ENCODE data around the gene ST3GAL2. TPM values are rescaled to one million over a fixed set of nuclear protein-coding genes. Genes with fewer than 3 reads are reported as not detected.
A peak's percentile ranks its signal among the peaks of the same experiment; 100 is the strongest.

ST3GAL2 gene
- polyA plus RNA-seq, 2 of the 4 experiments (the other 2 are of a cell fraction) = 11.1 to 16.3 TPM

- no peak for TF ChIP-seq ESRRA (IDR thresholded peaks at IDR 0.05; ENCODE audit: borderline replicate concordance, low read length)
- TF ChIP-seq, protein P1, sequence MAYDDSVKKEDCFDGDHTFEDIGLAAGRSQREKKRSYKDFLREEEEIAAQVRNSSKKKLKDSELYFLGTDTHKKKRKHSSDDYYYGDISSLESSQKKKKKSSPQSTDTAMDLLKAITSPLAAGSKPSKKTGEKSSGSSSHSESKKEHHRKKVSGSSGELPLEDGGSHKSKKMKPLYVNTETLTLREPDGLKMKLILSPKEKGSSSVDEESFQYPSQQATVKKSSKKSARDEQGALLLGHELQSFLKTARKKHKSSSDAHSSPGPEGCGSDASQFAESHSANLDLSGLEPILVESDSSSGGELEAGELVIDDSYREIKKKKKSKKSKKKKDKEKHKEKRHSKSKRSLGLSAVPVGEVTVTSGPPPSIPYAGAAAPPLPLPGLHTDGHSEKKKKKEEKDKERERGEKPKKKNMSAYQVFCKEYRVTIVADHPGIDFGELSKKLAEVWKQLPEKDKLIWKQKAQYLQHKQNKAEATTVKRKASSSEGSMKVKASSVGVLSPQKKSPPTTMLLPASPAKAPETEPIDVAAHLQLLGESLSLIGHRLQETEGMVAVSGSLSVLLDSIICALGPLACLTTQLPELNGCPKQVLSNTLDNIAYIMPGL (CRISPR knock-in tag; IDR thresholded peaks at IDR 0.05; ENCODE audit: borderline replicate concordance) = no peak
- TF ChIP-seq ATOH8 (CRISPR knock-in tag; IDR thresholded peaks at IDR 0.05; ENCODE audit: low read depth) = no peak
- no peak for TF ChIP-seq CEBPB (IDR thresholded peaks at IDR 0.05)
- no peak for TF ChIP-seq CBX8 (IDR thresholded peaks at IDR 0.05)
- TF ChIP-seq EHF (CRISPR knock-in tag; IDR thresholded peaks at IDR 0.05) = no peak
- TF ChIP-seq ZC3H11A (IDR thresholded peaks at IDR 0.05) = no peak
Measured at GRCh38 chr16:70434484-70435260, 4.2 kb downstream of the ST3GAL2 start (continued).

DNA sequence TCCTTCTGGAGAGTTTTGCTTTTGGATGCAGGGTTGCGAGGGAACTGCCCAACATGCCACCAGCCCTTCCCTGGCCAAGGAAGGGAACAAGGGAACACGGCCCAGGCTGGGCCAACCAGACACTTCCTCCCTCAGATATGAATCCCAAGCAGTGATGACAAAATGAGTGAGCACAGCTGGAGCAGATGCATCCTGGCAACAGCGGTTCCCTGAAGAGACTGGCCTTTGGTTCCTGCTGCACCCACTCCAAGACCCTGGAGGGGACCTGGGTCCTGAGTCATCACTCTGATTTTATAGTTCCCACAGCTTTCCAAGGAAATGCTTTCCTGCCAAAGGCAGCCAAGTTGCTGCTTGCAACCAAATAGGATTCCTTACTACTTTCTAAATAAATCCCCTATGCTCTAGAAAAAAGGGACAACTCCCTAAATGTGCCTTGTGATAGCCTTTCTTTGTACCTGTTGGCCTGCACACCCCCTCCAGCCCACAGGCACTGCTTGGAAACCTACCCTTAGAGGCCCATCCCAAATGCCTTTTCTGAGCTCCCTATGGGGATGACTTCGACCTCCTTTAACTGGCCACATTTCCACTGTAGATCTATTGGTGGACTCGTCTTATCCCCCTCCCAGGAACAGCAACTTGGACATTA lies 5.3 kb downstream of the ST3GAL2 start:
- ATAC-seq = no peak
- ChIA-PET CTCF (interaction anchor here (0.8 to 2.3 kb wide), 4 partner anchors 12 to 53 kb away, joined by 3 to 7 read pairs (median 3); partner anchors contain the start of gene FCSK), POLR2A (interaction anchor here (3.0 kb wide), 1 partner anchor 52 kb away, joined by 8 read pairs; no protein-coding TSS in a partner anchor)
- H3K27ac ChIP-seq = peak overlapping the region; percentile 21 to 72; a peak in 5 of 6 replicates
- peak in 1 of 2 experiments; percentile 48 for DNase-seq (ENCODE audit: low read depth in 1 of 2, low spot score in 1 of 2)
- no peak overlapping the region for H3K4me3 ChIP-seq
- peak overlapping the region; percentile 43 for H3K4me2 ChIP-seq
- TF ChIP-seq RARB (CRISPR knock-in tag; IDR thresholded peaks at IDR 0.05) (no peak), EP300 (IDR thresholded peaks at IDR 0.05) (no peak), NR3C1 (IDR thresholded peaks at IDR 0.05) (no peak), FOXS1 (CRISPR knock-in tag; IDR thresholded peaks at IDR 0.05) (no peak), HOXB5 (CRISPR knock-in tag; IDR thresholded peaks at IDR 0.05) (no peak), EHF (CRISPR knock-in tag; IDR thresholded peaks at IDR 0.05) (no peak), KDM5A (IDR thresholded peaks at IDR 0.05) (no peak), CBX2 (IDR thresholded peaks at IDR 0.05; ENCODE audit: borderline replicate concordance, low read depth) (no peak), TP53 (CRISPR knock-in tag; IDR thresholded peaks at IDR 0.05) (no peak), PBX3 (IDR thresholded peaks at IDR 0.05) (no peak), JUN (IDR thresholded peaks at IDR 0.05) (no peak), HDAC2 (IDR thresholded peaks at IDR 0.05) (no peak), FOSB (CRISPR knock-in tag; IDR thresholded peaks at IDR 0.05) (no peak), MAFK (IDR thresholded peaks at IDR 0.05; ENCODE audit: partially characterized antibody) (no peak)
- TF ChIP-seq, protein P2, sequence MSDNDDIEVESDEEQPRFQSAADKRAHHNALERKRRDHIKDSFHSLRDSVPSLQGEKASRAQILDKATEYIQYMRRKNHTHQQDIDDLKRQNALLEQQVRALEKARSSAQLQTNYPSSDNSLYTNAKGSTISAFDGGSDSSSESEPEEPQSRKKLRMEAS (IDR thresholded peaks at IDR 0.05) = no peak
- H3K4me1 ChIP-seq = peaks cover 84% of the 10 kb centered on the region
- no peaks in the 10 kb centered on the region for H3K9me3 ChIP-seq
- FAIRE-seq = no peak
- 55% methylated on average over 5 of the region's 5 CpGs for WGBS (ENCODE audit: missing lambda C conversion rate)
